Mesothelial cell of epicardium (in vitro differentiated cells): ENCODE data around the gene TTN. TPM values are rescaled to one million over a fixed set of nuclear protein-coding genes. Genes with fewer than 3 reads are reported as not detected.
A peak's percentile ranks its signal among the peaks of the same experiment; 100 is the strongest.

Experiments
- DNase-seq, 2 experiments: peaks; one replicate each; pipeline ENCODE4 v3.0.0; 2021; ENCODE audit warnings: low spot score in 2 of 2; ENCODE audit not compliant: unreplicated experiment in 2 of 2
- H3K27ac Mint-ChIP-seq: 2 replicates; pipeline ENCODE4 v1.8.0; 2021; ENCODE audit warnings: mixed read lengths
- H3K27me3 Mint-ChIP-seq: 2 replicates; pipeline ENCODE4 v1.8.0; 2021; ENCODE audit warnings: low read depth, mixed read lengths
- H3K36me3 Mint-ChIP-seq: 2 replicates; pipeline ENCODE4 v1.8.0; 2021; ENCODE audit warnings: mixed read lengths
- H3K4me1 Mint-ChIP-seq: 2 replicates; pipeline ENCODE4 v1.8.0; 2021; ENCODE audit warnings: mixed read lengths
- H3K4me3 Mint-ChIP-seq: 2 replicates; pipeline ENCODE4 v1.8.0; 2021; ENCODE audit warnings: mild to moderate bottlenecking, moderate library complexity, mixed read lengths
- H3K9me3 Mint-ChIP-seq: 2 replicates; pipeline ENCODE4 v1.8.0; 2021; ENCODE audit warnings: mixed read lengths
- total RNA-seq: library from RNA; stranded (reverse); gene quantifications from 3 replicates; pipeline ENCODE4 v1.2.1, GENCODE V29; 2021
- TF ChIP-seq, protein P1 (sequence below): fragments of 200-600 bp; sonication (generic); IDR thresholded peaks from one replicate; pipeline ENCODE4 v1.5.0; 2021; ENCODE audit warnings: antibody characterized with exemption; ENCODE audit not compliant: unreplicated experiment

Gene TTN
- total RNA-seq, 1 donor from 2014 or later: 1.2 TPM

DNA sequence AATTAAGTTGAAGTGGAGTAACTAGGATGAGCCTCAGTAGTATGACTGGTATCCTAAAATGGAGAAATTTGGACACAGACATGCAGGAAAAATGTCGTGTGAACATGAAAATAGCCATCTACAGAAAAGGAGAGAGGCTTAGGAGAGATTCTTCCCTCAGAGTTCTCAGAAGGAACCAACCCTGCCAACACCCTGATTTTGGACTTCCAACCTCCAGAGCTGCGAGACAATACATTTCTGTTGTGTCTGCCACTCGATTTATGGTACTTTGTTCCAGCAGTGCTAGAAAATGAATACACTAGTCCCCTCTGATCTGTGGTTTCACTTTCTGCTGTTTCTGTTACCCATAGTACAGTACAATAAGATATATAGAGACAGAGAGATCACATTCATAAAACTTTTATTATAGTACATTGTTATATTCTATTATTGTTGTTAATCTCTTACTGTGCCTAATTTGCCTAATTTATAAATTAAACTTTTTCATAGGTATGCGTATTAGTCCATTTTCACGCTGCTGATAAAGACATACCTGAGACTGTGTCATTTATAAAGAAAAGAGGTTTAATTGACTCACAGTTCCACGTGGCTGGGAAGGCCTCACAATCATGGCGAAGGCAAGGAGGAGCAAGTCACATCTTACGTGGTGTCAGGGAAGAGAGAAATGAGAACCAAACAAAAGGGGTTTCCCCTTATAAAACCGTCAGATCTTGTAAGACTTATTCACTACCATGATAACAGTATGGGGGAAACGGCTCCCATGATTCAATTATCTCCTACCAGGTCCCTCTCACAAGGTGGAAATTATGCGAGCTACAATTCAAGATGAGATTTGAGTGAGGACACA is 285.7 kb downstream of the TTN start:
- Mint-ChIP-seq H3K4me1 (peaks cover 13% of the 10 kb centered on the region), H3K27ac (no peak overlapping the region), H3K27me3 (no peaks in the 10 kb centered on the region), H3K36me3 (peaks cover 4% of the 10 kb centered on the region), H3K4me3 (peak overlapping the region; percentile 16), H3K9me3 (no peaks in the 10 kb centered on the region)
- no peak for DNase-seq
- TF ChIP-seq, protein P1, sequence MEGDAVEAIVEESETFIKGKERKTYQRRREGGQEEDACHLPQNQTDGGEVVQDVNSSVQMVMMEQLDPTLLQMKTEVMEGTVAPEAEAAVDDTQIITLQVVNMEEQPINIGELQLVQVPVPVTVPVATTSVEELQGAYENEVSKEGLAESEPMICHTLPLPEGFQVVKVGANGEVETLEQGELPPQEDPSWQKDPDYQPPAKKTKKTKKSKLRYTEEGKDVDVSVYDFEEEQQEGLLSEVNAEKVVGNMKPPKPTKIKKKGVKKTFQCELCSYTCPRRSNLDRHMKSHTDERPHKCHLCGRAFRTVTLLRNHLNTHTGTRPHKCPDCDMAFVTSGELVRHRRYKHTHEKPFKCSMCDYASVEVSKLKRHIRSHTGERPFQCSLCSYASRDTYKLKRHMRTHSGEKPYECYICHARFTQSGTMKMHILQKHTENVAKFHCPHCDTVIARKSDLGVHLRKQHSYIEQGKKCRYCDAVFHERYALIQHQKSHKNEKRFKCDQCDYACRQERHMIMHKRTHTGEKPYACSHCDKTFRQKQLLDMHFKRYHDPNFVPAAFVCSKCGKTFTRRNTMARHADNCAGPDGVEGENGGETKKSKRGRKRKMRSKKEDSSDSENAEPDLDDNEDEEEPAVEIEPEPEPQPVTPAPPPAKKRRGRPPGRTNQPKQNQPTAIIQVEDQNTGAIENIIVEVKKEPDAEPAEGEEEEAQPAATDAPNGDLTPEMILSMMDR: no peak

DNA sequence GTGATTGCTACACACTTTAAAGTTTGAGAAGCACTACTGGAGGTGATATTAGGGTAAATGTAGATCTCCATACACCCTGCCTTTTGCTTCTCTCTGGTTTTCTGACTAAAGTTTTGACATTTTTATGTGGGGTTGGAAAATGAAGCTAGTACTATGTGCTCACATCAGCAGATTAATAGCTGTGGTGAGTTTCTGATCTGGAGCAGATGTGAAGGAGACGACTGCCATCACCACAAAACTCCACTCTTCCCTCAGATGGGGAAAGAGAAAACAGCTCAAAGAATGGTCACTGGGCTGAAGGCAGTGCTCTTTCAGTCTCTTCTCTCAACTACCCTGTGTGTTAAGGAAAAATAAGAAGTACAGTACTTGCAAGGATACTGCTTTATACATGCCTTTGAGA is 289.7 kb downstream of the TTN start:
- Mint-ChIP-seq H3K9me3 (no peaks in the 10 kb centered on the region), H3K36me3 (peaks cover 7% of the 10 kb centered on the region), H3K4me1 (no peaks in the 10 kb centered on the region), H3K27ac (no peak overlapping the region), H3K27me3 (no peaks in the 10 kb centered on the region), H3K4me3 (no peak overlapping the region)
- TF ChIP-seq, protein P1: no peak
- DNase-seq: no peak

DNA sequence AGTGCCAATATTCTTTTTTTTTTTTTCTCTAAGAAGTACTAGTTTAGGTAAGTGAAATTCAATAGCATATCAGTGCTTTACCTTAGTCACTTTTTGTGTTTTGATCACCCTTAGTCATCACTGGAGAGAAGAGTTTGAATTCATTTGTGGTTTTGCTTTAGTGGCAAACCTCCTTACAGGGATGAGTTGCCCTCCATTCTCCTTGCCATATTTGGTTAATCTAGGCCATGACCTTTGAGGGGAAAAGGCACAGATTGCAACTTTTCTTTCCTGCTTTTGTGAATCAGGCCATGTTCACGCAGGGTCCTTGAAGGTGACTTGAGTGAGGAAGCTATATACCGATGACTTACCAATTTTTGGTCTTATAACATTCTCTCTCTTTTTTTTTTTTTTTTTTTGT is 292.6 kb downstream of the TTN start:
- Mint-ChIP-seq H3K36me3 (peaks cover 13% of the 10 kb centered on the region), H3K27ac (no peak overlapping the region), H3K4me3 (no peak overlapping the region), H3K9me3 (no peaks in the 10 kb centered on the region), H3K4me1 (no peaks in the 10 kb centered on the region), H3K27me3 (no peaks in the 10 kb centered on the region)
- TF ChIP-seq, protein P1: no peak
- DNase-seq: no peak

DNA sequence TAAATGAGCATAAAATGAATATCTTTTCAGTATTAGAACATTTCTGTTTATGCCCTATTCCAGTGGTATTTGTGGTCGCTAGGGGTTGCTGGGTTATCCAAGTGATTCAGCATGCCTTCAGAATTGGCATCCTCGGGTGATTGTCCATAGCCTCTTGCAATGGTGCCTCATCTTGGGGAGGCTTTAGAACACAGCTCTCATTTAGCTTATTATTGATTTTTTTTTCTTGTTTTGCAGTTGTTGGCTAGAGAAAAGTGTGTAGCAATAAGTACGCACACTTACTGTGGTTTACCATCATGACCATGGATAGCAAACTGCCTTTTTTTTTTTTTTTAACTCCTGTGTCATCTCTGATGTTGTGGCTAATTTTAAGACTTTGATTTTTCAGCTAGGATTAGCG is 293.3 kb downstream of the TTN start:
- no peaks in the 10 kb centered on the region for H3K27me3 Mint-ChIP-seq
- peaks cover 16% of the 10 kb centered on the region for H3K36me3 Mint-ChIP-seq
- TF ChIP-seq, protein P1: no peak
- no peaks in the 10 kb centered on the region for H3K9me3 Mint-ChIP-seq
- DNase-seq: no peak
- no peaks in the 10 kb centered on the region for H3K4me1 Mint-ChIP-seq
- no peak overlapping the region for H3K4me3 Mint-ChIP-seq
- H3K27ac Mint-ChIP-seq: no peak overlapping the region

DNA sequence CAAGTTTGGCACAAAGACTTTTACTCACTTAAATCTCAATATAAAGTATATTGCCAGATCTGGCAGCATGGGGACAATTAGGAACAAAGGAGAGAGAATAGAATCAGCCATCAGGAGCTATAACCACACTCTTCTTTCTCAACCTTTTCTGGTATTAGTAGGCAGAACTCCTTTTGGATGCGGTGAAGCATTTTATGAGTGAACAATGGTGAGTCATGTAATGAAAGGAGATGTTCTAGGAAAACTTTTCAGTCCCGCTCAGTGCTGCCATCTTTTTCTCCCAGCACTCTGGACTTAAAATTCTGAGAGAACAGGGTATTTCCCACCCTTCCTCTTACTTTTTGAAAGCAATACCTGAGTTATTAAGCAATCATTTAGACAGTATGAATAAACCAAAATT is 294.7 kb downstream of the TTN start:
- no peaks in the 10 kb centered on the region for H3K9me3 Mint-ChIP-seq
- DNase-seq: no peak

More for the DNA sequence above, 294.7 kb downstream of the TTN start:
- Mint-ChIP-seq H3K27me3 (no peaks in the 10 kb centered on the region), H3K4me3 (no peak overlapping the region), H3K27ac (no peak overlapping the region), H3K36me3 (peaks cover 16% of the 10 kb centered on the region), H3K4me1 (no peaks in the 10 kb centered on the region)
- TF ChIP-seq, protein P1: no peak
